Measurements from ENCODE around the gene NMB.
"Not testable (repeated sequence)": the region's sequence is repeated elsewhere in the genome, so short reads cannot be mapped to it uniquely, and the experiment has no call there.

Gene NMB

DNA sequence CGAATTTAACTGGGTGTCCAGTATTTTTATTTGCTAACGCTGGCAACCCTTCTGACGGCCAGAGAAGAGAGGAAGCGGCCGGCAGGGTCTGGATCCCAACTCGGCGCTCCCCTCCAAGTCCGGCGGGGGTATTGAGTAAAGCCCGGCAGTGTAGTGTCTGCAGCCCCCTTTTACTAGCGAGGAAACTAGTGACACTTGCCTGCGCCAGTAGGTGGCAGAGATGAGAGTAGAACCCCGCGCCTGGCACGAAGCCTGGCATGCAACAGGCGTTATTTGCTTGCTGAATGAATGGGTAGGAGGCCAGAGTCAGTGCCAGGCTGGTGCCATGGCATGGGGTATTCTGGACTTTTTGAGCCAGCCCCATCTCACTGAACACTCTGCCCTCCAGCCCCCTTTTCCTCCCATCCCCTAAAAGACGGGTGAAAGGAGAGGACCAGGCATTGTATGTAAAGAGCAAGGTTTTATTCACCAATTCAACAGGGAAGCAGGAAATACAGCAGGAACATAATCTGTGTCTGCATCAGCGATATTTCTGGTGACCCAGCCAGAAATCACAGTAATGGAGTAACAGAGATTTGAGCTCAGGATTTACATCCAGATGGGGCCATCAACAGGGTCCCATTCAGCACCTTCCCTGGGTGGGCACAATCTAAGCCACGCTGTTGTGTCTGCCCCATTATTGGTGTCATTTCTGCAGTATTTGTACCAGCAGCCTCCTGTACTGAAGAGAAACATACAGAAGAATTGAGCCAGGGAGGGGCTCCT is 3.1 kb downstream of the NMB start:
- peak; percentile 55 to 77 (median 62) for DNase-seq

DNA sequence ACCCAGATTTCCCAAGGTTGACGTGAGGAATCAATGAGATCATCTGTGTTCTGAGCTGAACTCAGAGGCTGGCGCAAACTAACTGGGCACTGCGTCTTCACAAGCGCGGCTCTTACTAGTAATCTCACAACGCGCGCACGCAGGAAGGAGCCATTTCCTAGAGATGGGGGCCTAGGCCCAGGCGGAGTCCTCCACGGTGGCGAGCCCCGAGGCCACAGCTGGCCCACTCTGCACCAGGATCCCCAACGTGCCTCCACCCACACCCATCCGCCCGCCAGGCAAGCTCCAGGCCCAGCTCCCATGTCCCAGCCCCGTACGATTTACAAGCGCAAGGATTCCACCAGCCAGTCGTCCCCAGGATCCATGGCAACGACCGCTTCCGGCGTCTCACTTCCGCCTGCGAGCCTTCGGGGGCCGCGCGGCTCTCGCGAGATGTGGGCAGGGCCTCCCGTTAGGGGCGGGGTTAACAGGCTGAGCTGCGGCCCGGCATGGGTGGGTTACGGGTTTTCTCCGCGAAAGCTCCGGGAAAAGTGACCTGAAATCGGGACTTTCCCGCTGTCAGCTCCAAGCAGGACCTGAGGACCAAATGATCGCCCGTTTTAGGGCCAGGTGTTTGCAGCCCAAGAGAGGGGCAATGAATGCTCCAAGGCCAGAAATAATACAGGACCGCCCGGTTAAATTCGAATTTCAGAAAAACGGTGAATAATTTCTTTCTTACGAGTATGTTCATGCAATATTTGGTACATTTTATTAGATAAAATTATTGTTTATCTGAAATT is 3.9 kb downstream of the NMB start, which contains the start of gene WDR73:
Gene WDR73 (minus strand): TSS at position 374 of the 779 bp plus-strand sequence. CDS start 9 bp downstream, at position 365.
- DNase-seq: peak; percentile 93 to 97 (median 95)

DNA sequence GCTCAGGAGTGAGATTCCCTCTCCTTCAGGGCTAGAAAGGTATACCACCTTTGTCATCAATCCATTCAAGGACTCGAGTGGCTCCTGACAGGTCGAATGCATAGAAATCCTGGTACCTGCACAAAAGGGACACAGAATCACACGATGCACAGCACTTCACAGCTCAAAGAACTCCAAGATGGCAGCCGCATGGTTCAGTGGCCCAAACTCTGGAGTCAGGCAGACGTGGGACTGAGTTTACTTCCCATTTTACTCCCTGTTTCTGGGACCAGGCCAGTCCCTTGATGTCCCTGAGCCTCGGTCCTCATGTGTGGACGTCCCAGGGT is 4.5 kb downstream of the NMB start:
- no peak for DNase-seq

DNA sequence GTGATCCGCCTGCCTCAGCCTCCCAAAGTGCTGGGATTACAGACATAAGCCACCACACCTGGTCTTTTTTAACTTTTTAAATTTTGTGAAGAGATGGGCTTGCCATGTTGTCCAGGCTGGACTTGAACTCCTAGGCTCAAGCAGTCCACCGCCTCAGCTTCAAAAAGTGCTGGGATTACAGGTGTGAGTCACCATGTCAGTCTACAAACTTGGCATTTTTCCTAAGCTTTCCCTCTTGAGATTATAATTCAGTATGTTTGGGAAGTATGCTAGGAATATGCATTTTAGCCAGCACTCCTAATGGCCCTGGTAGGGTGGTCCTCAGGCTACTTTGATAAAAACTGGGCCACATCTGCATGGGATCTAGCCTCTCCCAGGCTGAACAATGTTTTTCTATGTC is 8.3 kb downstream of the NMB start:
- no peak for DNase-seq

DNA sequence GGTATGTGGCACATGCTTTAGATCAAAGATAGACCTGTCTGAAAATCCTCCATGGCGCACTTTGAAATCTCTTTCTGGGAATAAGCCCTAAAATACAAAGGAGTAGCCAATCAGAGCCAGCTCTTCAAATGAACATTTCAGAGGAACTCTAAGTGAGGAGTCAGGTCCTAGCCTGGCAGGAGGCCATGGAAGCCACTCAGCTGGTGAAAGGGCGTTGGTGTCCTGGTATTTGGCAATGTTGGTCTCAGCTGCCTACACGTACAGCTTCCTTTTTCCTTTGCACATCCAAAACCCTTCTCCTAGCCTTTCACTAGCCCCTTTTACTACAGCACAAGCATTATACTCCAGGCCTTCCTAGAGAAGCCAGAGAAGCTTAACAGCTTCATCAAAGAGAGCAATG is 9.5 kb downstream of the NMB start:
- no peak for DNase-seq

DNA sequence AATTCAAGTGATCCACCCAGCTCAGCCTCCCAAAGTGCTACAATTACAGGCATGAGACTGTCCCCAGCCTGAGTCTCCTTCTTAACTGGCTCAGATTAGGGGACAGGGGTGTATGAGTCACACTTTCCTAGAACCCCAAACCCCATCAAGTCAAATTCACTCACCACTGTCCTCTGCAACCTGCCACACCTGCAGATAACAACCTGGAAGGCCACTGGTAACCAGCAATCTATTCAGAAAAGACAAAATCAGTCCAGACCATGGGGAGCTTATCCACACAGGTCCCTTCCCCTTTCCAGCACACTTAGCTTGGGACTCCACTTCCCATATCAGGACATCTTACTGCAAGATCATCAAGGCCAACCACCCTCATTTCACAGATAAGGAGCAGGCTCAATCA is 10.3 kb downstream of the NMB start:
- no peak for DNase-seq

DNA sequence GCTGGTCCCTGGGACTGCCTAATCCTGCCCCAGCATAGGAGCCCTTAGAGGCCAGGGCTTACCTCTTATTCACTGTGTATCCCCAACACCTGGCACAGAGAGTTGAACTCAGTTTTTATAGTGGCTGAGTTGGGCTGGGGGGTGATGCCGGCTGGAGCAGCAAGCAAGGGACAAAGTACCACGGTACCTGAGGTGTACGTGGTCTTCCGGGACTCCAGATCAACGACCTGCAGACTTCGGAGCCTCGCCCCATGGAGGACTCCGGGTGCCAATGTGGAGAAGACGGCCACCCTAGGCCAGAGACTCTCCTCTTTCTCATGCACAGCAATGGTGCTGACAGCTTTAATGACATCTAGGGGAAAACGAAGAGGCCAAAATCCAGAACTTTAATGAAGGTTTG is 12.0 kb downstream of the NMB start:
- DNase-seq: no peak

DNA sequence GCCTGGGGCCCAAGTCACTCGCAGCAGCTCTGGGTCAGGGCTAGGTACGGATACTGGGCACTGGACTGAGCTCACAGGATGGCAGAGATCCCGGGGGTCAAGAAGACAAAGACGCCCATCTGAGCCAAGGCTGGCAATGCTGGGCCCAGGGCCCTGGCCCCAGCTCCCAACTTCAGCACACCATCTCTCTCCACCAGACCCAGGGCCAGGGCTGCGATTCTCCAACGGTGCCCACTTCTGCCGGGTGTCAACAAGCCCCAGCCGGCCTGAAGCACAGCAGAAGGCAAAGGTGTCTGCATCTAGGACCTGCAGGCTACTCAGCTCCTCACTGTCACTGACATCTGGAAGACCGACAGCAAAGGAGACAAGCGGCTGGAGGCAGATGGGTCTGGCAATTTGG is 12.5 kb downstream of the NMB start:
- DNase-seq: no peak

DNA sequence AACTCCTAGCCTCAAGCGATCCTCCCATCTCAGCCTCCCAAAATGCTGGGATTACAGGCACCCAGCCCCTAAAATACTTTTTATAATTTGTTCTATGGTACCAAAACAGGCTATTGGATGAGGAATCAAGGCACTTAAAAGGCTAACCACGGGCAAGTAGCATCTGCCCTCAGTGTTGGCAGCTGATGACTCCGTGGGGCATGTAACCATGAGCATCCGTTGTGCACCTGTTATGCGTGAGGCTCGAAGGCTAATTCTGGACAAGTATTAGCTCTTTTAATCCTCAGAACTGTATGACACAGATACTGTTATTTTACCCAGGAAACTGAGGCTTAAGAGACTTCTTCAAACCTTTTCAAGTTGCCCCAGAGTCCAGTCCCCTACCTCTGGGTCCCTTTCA is 14.2 kb downstream of the NMB start:
- DNase-seq: no peak

DNA sequence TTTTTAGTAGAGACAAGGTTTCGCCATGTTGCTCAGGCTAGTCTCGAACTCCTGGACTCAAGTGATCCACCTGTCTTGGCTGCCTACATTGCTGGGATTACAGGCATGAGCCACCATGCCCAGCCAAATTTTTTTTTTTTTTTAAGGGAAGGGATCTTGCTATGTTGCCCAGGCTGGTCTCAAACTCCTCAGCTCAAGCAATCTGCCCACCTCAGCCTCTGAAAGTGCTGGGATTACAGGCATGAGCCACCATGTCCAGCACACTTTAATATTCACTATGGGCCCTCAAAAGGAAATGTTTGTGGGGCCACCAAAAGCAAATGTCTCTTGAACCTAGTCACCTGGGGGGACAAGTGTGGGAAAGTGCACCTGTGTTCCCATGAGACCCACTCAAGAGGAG is 15.4 kb downstream of the NMB start:
- DNase-seq: not testable (repeated sequence)

DNA sequence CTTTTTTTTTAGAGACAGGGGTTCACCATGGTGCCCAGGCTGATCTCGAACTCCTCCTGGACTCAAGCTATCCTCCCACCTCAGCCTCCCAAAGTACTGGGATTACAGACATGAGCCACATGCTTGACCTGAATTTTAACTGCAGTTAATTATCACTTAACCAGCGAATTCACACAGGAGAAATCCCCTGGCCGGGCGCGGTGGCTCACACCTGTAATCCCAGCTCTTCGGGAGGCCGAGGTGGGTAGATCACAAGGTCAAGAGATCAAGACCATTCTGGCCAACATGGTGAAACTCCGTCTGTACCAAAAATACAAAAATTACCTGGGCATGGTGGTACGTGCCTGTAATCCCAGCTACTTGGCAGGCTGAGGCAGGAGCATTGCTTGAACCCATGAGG is 16.1 kb downstream of the NMB start:
- not testable (repeated sequence) for DNase-seq

DNA sequence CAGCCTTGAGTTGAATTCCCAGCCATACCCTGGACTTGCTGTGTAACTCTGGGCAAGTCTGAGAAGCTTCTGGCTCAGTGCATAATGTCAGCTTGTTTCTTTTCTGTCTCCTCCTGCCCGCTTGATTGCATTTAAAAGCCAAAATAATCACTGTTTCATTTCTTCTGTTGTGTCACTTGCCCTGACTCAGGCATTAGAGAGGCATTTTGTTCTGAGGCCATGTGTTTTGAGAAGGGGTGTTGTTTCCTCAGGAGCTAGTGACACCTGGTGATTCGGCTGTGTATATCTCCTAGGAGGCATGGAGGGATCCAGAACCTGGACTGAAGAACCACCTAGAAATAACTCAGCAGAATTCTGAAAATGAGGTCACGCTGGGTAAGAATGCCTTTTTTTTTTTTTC is 19.9 kb downstream of the NMB start:
- DNase-seq: peak in 2 of 6 experiments; percentile 8 to 25

DNA sequence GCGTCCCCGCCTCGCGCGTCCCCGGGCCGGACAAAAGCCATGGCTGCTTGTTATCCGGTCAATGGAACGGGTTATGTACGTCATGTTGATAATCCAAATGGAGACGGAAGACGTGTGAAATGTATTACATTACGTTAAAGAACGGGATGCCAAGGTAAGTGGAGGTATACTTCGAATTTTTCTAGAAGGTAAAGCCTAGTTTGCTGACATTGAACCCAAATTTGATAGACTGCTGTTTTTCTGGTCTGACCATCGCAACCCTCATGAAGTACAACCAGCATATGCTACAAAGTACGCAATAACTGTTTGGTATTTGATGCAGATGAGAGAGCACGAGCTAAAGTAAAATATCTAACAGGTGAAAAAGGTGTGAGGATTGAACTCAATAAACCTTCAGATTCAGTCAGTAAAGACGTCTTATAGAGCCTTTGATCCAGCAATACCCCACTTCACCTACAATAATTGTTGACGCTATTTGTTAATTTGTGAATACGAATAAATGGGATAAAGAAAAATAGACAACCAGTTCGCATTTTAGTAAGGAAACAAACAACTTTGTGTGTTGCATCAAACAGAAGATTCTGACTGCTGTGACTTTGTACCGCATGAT is 23.7 kb downstream of the NMB start:
- DNase-seq: peak in 3 of 6 experiments; percentile 4 to 51 (median 43)

DNA sequence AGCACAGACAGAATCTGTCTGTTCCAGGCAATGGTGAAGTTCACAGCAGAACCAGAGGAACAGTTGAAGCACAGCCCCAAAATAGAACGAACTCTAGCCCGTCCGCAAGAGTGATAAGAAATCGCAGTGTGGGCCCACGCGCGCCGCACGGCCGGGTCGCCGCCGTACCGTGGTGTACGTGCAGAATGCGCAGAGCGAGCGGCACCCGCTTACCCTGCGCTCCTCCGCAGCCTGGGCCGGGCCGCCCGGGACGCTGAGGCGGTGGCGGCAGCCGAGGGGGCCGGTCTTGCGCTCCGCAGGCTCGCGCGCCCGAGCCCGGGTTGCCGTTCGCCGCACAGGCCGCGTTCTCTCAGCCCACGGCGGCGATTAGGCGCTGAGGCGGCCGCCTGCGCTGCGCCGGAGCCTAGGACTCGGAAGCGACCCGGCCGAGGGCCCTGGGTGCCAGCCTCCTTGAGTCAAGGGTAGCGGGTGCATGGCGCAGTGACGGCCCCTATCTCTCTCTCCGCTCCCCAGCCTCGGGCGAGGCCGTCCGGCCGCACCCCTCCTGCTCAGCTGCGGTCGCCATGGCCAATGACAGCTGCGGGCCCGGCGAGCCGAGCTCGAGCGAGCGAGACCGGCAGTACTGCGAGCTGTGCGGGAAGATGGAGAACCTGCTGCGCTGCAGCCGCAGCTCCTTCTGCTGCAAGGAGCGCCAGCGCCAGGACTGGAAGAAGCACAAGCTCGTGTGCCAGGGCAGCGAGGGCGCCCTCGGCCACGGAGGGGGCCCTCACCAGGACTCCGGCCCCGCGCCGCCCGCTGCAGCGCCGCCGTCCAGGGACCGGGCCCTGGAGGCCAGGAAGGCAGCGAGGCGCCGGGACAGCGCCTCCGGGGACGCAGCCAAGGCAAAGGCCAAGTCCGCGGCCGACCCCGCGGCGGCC is 24.4 kb downstream of the NMB start:
- DNase-seq: peak; percentile 50 to 77 (median 70)

DNA sequence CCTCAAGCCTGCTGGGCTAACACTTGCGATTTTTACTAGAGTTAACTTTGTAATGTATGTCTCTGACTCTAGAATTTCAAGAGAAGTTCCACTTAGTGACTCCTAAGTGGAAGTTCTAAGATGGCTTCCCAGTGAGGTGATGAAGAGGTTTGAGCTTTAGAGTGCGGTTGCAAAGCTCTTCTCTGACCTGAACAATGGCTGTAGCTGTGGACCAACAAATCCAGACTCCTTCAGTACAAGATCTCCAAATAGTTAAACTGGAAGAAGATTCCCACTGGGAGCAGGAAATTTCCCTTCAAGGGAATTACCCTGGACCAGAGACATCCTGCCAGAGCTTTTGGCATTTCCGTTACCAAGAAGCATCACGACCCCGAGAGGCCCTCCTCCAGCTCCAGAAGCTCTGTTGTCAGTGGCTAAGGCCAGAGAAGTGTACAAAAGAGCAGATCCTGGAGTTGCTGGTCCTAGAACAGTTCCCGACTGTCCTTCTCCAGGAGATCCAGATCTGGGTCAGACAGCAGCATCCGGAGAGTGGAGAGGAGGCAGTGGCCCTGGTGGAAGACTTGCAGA is 26.2 kb downstream of the NMB start:
- DNase-seq: no peak

DNA sequence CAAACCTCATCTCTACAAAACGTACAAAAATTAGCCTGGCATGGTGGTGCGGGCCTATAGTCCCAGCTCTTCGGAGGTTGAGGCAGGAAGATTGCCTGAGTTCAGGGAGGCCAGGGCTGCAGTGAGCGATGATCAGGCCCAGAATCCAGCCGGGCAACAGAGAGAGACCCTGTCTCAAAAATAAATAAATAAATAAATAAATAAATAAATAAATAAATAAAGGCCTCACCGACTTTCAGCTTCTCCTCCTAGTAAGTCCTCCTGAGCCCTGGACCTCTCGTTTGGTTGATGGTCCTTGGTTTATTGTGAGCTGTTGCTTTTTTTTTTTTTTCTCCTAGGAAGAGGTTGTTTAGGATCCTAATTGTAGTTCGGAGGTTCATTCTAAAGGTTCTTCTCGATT is 29.0 kb downstream of the NMB start:
- DNase-seq: no peak

DNA sequence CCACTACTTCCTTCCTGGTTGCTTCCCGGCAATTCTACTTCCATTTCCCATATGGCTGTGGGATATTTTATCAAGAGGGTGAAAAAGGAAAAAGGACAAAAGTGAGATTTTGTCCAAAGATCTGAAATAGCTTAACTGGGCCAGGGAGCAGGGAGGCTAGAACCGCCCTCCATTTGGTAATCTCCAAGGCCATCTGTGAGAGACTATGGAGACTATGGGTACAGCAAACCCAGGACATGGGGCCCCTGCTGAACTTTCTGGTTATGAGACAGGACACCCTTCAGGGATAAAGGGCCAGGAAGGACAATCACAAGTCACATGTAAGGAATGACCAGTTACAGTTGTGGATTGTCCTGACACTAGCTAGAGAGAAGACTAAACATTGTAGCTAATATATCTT is 32.9 kb downstream of the NMB start:
- DNase-seq: no peak

DNA sequence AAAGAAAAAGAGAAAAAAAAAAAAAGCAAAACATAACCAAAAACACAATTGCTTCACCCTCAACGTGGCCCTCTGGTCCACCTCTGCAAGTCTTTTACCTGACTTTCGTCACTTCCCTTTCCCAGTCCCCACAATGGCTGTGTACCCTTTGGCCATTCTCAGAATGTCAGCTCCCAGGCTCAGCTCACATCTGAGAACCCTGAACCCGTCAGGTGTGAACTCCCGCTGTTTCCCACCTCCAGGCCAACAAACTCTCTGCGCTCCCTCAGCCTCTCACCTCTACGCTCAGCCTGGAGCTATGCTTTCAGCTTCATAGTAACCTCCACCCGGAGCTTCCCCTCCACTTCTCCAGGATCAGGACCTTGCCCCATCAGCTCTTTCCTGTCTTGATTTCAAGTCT is 33.6 kb downstream of the NMB start:
- no peak for DNase-seq

DNA sequence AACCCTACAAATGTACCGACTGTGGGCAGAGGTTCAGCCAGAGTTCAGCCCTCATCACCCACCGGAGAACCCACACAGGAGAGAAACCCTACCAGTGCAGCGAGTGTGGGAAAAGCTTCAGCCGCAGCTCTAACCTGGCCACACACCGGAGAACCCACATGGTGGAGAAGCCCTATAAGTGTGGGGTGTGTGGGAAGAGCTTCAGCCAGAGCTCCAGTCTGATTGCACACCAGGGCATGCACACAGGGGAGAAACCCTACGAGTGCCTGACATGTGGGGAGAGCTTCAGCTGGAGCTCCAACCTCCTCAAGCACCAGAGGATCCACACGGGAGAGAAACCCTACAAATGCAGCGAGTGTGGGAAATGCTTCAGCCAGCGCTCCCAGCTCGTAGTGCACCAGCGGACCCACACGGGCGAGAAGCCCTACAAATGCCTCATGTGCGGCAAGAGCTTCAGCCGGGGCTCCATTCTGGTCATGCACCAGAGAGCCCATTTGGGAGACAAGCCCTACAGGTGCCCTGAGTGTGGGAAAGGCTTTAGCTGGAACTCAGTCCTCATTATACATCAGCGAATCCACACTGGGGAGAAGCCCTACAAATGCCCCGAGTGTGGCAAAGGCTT is 36.5 kb downstream of the NMB start:
- no peak for DNase-seq

DNA sequence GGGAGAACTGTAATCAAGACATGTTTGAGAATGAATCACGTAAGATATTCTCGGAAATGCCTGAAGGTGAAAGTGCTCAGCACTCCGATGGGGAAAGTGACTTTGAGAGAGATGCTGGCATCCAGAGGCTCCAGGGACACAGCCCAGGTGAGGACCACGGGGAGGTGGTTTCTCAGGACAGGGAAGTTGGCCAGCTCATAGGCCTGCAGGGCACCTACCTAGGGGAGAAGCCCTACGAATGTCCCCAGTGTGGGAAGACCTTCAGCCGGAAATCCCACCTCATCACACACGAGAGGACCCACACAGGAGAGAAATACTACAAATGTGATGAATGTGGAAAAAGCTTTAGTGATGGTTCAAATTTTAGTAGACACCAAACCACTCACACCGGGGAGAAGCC is 37.4 kb downstream of the NMB start:
- DNase-seq: no peak

DNA sequence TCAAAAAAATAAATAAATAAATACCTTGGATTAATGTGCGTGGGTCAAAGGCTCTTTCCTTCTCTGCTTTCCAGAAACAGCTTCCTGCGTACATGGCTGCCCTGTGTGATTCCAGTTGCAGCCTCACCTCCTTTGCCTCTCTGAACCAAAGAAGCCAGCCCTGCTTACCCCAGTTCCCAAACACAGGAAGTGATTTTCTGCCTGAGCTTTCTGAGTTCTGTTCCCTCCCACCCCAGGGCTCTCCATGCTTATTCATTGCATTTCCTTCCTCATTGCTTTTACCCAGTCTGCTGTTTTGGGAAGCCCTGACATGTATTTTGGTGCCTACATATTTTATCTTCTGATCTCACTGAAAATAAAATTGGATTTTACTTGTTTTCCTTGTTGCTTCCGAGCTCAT is 41.8 kb downstream of the NMB start:
- no peak for DNase-seq

DNA sequence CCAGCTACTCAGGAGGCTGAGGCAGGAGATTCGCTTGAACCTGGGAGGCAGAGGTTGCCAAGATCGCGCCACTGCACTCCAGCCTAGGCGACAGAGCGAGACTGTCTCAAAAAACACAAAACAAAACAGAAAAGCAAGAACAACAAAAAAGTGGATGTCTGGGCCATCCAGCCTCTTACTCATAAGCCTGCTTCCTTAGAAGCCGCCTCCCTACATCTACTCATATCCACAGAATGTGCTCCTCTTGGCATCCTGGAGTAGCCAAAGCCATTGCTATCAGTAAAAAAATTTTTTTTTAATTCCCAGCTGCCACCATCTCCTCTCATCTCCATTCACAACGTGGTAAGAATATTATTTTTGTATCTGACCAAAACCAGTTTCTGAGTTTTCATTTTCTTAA is 46.4 kb downstream of the NMB start:
- DNase-seq: no peak
